ENCODE results near the gene HEY2.
"Not testable (repeated sequence)": the region's sequence is repeated elsewhere in the genome, so short reads cannot be mapped to it uniquely, and the experiment has no call there.

HEY2 gene

GRCh38 chr6:125798734-125799508 lies 49.5 kb downstream of the HEY2 start:
- ATAC-seq (ENCODE audit: low read depth), result no peak
- TF ChIP-seq CTCF (IDR thresholded peaks at IDR 0.05; ENCODE audit: poor library complexity, severe bottlenecking), result no peak
- no peak for DNase-seq (ENCODE audit: low spot score)

DNA sequence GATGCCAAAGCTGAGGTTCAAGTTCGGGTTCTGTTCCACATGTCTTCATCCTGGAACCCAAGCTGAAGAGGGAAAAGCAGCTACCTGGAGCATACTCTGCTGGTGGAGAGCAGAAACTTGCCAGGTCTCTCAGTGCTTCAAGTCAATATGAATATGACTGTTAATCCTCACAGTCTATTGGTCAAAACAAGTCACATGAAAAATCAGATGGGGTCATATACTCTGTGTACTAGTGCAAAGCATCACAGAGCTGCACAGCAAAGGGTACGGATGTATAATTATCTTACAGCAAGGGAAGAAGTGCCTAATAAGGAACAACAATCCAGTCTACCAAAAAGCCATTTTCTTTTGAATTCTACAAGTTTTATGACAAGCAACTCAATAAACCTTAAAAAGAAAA lies 53.0 kb downstream of the HEY2 start:
- no peak overlapping the region for H3K4me3 ChIP-seq (ENCODE audit: severe bottlenecking)

More at GRCh38 chr6:125798734-125799508, 49.5 kb downstream of the HEY2 start:
- no peaks in the 10 kb centered on the region for H3K9me3 ChIP-seq (ENCODE audit: severe bottlenecking)
- peaks cover 12% of the 10 kb centered on the region; the same call in 1 of the 2 replicates for H3K36me3 ChIP-seq (ENCODE audit: low read depth)
- H3K4me3 ChIP-seq (ENCODE audit: severe bottlenecking), result no peak overlapping the region
- H3K27ac ChIP-seq (ENCODE audit: poor library complexity, severe bottlenecking), result no peak overlapping the region
- peaks cover 18% of the 10 kb centered on the region for H3K4me1 ChIP-seq (ENCODE audit: insufficient read depth, poor library complexity, severe bottlenecking)
- H3K27me3 ChIP-seq (ENCODE audit: insufficient read depth, poor library complexity, severe bottlenecking), result no peaks in the 10 kb centered on the region

GRCh38 chr6:125802943-125803377 lies 53.5 kb downstream of the HEY2 start:
- TF ChIP-seq CTCF (IDR thresholded peaks at IDR 0.05; ENCODE audit: poor library complexity, severe bottlenecking), result no peak
- H3K27ac ChIP-seq (ENCODE audit: poor library complexity, severe bottlenecking), result no peak overlapping the region
- H3K36me3 ChIP-seq (ENCODE audit: low read depth), result peaks cover 12% of the 10 kb centered on the region; the same call in 1 of the 2 replicates
- H3K27me3 ChIP-seq (ENCODE audit: insufficient read depth, poor library complexity, severe bottlenecking), result no peaks in the 10 kb centered on the region
- H3K4me1 ChIP-seq (ENCODE audit: insufficient read depth, poor library complexity, severe bottlenecking), result peaks cover 6% of the 10 kb centered on the region
- DNase-seq (ENCODE audit: low spot score), result no peak
- no peaks in the 10 kb centered on the region for H3K9me3 ChIP-seq (ENCODE audit: severe bottlenecking)
- no peak for ATAC-seq (ENCODE audit: low read depth)
- no peak overlapping the region for H3K4me3 ChIP-seq (ENCODE audit: severe bottlenecking)

More for the DNA sequence above, 53.0 kb downstream of the HEY2 start:
- H3K27me3 ChIP-seq (ENCODE audit: insufficient read depth, poor library complexity, severe bottlenecking), result no peaks in the 10 kb centered on the region
- ATAC-seq (ENCODE audit: low read depth) (no peak), DNase-seq (ENCODE audit: low spot score) (no peak)
- TF ChIP-seq CTCF (IDR thresholded peaks at IDR 0.05; ENCODE audit: poor library complexity, severe bottlenecking), result no peak
- peaks cover 12% of the 10 kb centered on the region; the same call in 1 of the 2 replicates for H3K36me3 ChIP-seq (ENCODE audit: low read depth)
- peaks cover 6% of the 10 kb centered on the region for H3K4me1 ChIP-seq (ENCODE audit: insufficient read depth, poor library complexity, severe bottlenecking)
- no peak overlapping the region for H3K27ac ChIP-seq (ENCODE audit: poor library complexity, severe bottlenecking)
- no peaks in the 10 kb centered on the region for H3K9me3 ChIP-seq (ENCODE audit: severe bottlenecking)

- DNase-seq (ENCODE audit: low spot score) (no peak), ATAC-seq (ENCODE audit: low read depth) (no peak)
- Histone ChIP-seq H3K9me3 (ENCODE audit: severe bottlenecking) (no peaks in the 10 kb centered on the region), H3K27me3 (ENCODE audit: insufficient read depth, poor library complexity, severe bottlenecking) (no peaks in the 10 kb centered on the region), H3K36me3 (ENCODE audit: low read depth) (peaks cover 12% of the 10 kb centered on the region; the same call in 1 of the 2 replicates), H3K4me1 (ENCODE audit: insufficient read depth, poor library complexity, severe bottlenecking) (no peaks in the 10 kb centered on the region), H3K4me3 (ENCODE audit: severe bottlenecking) (no peak overlapping the region), H3K27ac (ENCODE audit: poor library complexity, severe bottlenecking) (no peak overlapping the region)
- no peak for TF ChIP-seq CTCF (IDR thresholded peaks at IDR 0.05; ENCODE audit: poor library complexity, severe bottlenecking)
Measured at GRCh38 chr6:125804264-125804663, 54.8 kb downstream of the HEY2 start.

- H3K4me1 ChIP-seq (ENCODE audit: insufficient read depth, poor library complexity, severe bottlenecking); H3K4me3 ChIP-seq (ENCODE audit: severe bottlenecking); ATAC-seq (ENCODE audit: low read depth); H3K27ac ChIP-seq (ENCODE audit: poor library complexity, severe bottlenecking); H3K9me3 ChIP-seq (ENCODE audit: severe bottlenecking); DNase-seq (ENCODE audit: low spot score); H3K27me3 ChIP-seq (ENCODE audit: insufficient read depth, poor library complexity, severe bottlenecking): not testable (repeated sequence)
- H3K36me3 ChIP-seq (ENCODE audit: low read depth), result peaks cover 10% of the 10 kb centered on the region; the same call in 1 of the 2 replicates
Measured at GRCh38 chr6:125804866-125805425, 55.5 kb downstream of the HEY2 start.
